ENCODE data around the gene BCL6. TPM values are rescaled to one million over a fixed set of nuclear protein-coding genes. Genes with fewer than 3 reads are reported as not detected.

Gene BCL6
- polyA plus RNA-seq, 1 donor (not counting 4 experiments of a cell fraction or from before 2014, with no cell fraction given): 7.7 TPM

DNA sequence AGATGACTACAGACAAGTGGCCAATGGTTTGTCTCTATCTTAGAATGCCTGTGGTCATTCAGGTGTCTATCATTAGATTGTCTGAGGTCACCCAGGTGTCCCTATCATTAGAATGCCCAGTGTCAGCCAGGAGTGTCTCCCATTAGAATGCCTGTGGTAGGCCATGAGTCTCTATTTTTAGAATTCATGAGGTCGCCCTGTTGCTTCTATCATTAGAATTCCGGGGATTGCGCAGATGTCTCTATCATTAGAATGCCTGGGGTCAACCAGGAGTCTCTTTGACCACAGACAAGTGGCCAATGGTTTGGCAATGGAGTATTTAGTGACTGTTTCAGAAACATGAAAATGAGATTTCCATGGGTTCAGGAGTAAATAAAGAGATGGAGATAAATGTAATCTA lies 50.5 kb downstream of the BCL6 start:
- dilution Hi-C loops (cut with MboI; ENCODE audit: extremely low pct_ligation_motif_present, low sequenced_read_pairs): loop anchor here (25.0 kb wide), 1 partner anchor 382 kb away; no protein-coding TSS in a partner anchor
- Histone ChIP-seq H3K79me2 (ENCODE audit: control insufficient read depth, insufficient read depth, low read length) (no peaks in the 10 kb centered on the region), H3K9me1 (ENCODE audit: control insufficient read depth, extremely low read depth, insufficient read depth, low read length) (no peaks in the 10 kb centered on the region), H3K36me3 (ENCODE audit: control insufficient read depth in 2 of 2, extremely low read depth in 1 of 2, insufficient read depth in 2 of 2, low read length in 2 of 2) (no peaks in the 10 kb centered on the region), H3K4me1 (ENCODE audit: control insufficient read depth, extremely low read depth, insufficient read depth, low read length) (no peaks in the 10 kb centered on the region), H3K27ac (ENCODE audit: control insufficient read depth, insufficient read depth, low read length) (no peak overlapping the region), H4K20me1 (ENCODE audit: control insufficient read depth, extremely low read depth, insufficient read depth, low read length) (no peaks in the 10 kb centered on the region), H3K27me3 (ENCODE audit: control insufficient read depth, extremely low read depth, insufficient read depth, low read length) (peaks cover 11% of the 10 kb centered on the region), H3K9me3 (ENCODE audit: control insufficient read depth, low read depth, low read length) (no peaks in the 10 kb centered on the region), H3K9ac (ENCODE audit: control insufficient read depth, extremely low read depth, insufficient read depth, low read length) (no peak overlapping the region), H3K4me3 (ENCODE audit: control insufficient read depth in 2 of 3, extremely low read depth in 1 of 3, insufficient read depth in 2 of 3, low read depth in 1 of 3, low read length in 3 of 3) (no peak overlapping the region), H3K4me2 (ENCODE audit: control insufficient read depth, extremely low read depth, insufficient read depth, low read depth, low read length) (no peak overlapping the region), H2AFZ (ENCODE audit: control insufficient read depth, low read length) (no peak overlapping the region)
- TF ChIP-seq, protein P1, sequence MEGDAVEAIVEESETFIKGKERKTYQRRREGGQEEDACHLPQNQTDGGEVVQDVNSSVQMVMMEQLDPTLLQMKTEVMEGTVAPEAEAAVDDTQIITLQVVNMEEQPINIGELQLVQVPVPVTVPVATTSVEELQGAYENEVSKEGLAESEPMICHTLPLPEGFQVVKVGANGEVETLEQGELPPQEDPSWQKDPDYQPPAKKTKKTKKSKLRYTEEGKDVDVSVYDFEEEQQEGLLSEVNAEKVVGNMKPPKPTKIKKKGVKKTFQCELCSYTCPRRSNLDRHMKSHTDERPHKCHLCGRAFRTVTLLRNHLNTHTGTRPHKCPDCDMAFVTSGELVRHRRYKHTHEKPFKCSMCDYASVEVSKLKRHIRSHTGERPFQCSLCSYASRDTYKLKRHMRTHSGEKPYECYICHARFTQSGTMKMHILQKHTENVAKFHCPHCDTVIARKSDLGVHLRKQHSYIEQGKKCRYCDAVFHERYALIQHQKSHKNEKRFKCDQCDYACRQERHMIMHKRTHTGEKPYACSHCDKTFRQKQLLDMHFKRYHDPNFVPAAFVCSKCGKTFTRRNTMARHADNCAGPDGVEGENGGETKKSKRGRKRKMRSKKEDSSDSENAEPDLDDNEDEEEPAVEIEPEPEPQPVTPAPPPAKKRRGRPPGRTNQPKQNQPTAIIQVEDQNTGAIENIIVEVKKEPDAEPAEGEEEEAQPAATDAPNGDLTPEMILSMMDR (optimal IDR thresholded peaks at IDR 0.05 in 1 of 3, IDR thresholded peaks at IDR 0.05 in 1 of 3, conservative IDR thresholded peaks at IDR 0.05 in 1 of 3; ENCODE audit: extremely low read depth in 1 of 3, insufficient read depth in 2 of 3, low read length in 3 of 3): no peak
- TF ChIP-seq EZH2 (IDR thresholded peaks at IDR 0.05; ENCODE audit: low read length): no peak
- no peak for FAIRE-seq
- DNase-seq (ENCODE audit: low read depth, low spot score): no peak

GRCh38 chr3:187693431-187693830 lies 51.8 kb downstream of the BCL6 start:
- H4K20me1 ChIP-seq (ENCODE audit: control insufficient read depth, extremely low read depth, insufficient read depth, low read length): no peaks in the 10 kb centered on the region
- H3K27ac ChIP-seq (ENCODE audit: control insufficient read depth, insufficient read depth, low read length): no peak overlapping the region
- DNase-seq (ENCODE audit: low read depth, low spot score): no peak
- TF ChIP-seq EZH2 (IDR thresholded peaks at IDR 0.05; ENCODE audit: low read length): no peak
- TF ChIP-seq, protein P1 (optimal IDR thresholded peaks at IDR 0.05 in 1 of 3, IDR thresholded peaks at IDR 0.05 in 1 of 3, conservative IDR thresholded peaks at IDR 0.05 in 1 of 3; ENCODE audit: extremely low read depth in 1 of 3, insufficient read depth in 2 of 3, low read length in 3 of 3): no peak
- no peak overlapping the region for H3K4me2 ChIP-seq (ENCODE audit: control insufficient read depth, extremely low read depth, insufficient read depth, low read depth, low read length)
- H3K4me3 ChIP-seq (ENCODE audit: control insufficient read depth in 2 of 3, extremely low read depth in 1 of 3, insufficient read depth in 2 of 3, low read depth in 1 of 3, low read length in 3 of 3): no peak overlapping the region
- no peak overlapping the region for H3K9ac ChIP-seq (ENCODE audit: control insufficient read depth, extremely low read depth, insufficient read depth, low read length)
- H3K9me3 ChIP-seq (ENCODE audit: control insufficient read depth, low read depth, low read length): no peaks in the 10 kb centered on the region
- FAIRE-seq: no peak
- H3K4me1 ChIP-seq (ENCODE audit: control insufficient read depth, extremely low read depth, insufficient read depth, low read length): no peaks in the 10 kb centered on the region
- H3K79me2 ChIP-seq (ENCODE audit: control insufficient read depth, insufficient read depth, low read length): no peaks in the 10 kb centered on the region
- no peaks in the 10 kb centered on the region for H3K36me3 ChIP-seq (ENCODE audit: control insufficient read depth in 2 of 2, extremely low read depth in 1 of 2, insufficient read depth in 2 of 2, low read length in 2 of 2)
- H2AFZ ChIP-seq (ENCODE audit: control insufficient read depth, low read length): no peak overlapping the region
- no peaks in the 10 kb centered on the region for H3K9me1 ChIP-seq (ENCODE audit: control insufficient read depth, extremely low read depth, insufficient read depth, low read length)
- peaks cover 11% of the 10 kb centered on the region for H3K27me3 ChIP-seq (ENCODE audit: control insufficient read depth, extremely low read depth, insufficient read depth, low read length)
- dilution Hi-C loops (cut with MboI; ENCODE audit: extremely low pct_ligation_motif_present, low sequenced_read_pairs): loop anchor here (25.0 kb wide), 1 partner anchor 381 kb away; no protein-coding TSS in a partner anchor
